HG03565 (cell line): ENCODE results near the gene NCOA1.
"Not testable (repeated sequence)": the region's sequence is repeated elsewhere in the genome, so short reads cannot be mapped to it uniquely, and the experiment has no call there.

Experiments used
- ATAC-seq: cut with Tn5 transposase; IDR thresholded peaks from one replicate; pipeline ENCODE4 v1.9.1; 2021; ENCODE audit warnings: mild to moderate bottlenecking, moderate library complexity; ENCODE audit not compliant: unreplicated experiment

NCOA1 gene

DNA sequence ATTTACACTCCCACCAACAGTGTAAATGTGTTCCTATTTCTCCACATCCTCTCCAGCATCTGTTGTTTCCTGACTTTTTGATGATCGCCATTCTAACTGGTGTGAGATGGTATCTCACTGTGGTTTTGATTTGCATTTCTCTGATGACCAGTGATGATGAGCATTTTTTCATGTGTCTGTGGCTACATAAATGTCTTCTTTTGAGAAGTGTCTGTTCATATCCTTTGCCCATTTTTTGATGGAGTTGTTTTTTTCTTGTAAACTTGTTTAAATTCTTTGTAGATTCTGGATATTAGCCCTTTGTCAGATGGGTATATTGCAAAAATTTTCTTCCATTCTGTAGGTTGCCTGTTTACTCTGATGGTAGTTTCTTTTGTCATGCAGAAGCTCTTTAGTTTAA lies 41.0 kb downstream of the NCOA1 start:
- ATAC-seq: not testable (repeated sequence)

DNA sequence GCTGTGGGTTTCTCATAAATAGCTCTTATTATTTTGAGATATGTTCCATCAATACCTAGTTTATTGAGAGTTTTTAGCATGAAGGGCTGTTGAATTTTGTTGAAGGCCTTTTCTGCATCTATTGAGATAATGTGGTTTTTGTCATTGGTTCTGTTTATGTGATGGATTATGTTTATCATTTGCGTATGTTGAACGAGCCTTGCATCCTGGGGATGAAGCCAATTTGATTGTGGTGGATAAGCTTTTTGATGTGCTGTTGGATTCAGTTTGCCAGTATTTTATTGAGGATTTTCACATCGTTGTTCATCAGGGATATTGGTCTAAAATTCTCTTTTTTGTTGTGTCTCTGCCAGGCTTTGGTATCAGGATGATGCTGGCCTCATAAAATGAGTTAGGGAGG lies 42.5 kb downstream of the NCOA1 start:
- ATAC-seq: not testable (repeated sequence)

- peak; percentile 43 for ATAC-seq
Observed at GRCh38 chr2:24538720-24539119, 47.7 kb downstream of the NCOA1 start.

- no peak for ATAC-seq
Observed at GRCh38 chr2:24539258-24539657, 48.2 kb downstream of the NCOA1 start.

DNA sequence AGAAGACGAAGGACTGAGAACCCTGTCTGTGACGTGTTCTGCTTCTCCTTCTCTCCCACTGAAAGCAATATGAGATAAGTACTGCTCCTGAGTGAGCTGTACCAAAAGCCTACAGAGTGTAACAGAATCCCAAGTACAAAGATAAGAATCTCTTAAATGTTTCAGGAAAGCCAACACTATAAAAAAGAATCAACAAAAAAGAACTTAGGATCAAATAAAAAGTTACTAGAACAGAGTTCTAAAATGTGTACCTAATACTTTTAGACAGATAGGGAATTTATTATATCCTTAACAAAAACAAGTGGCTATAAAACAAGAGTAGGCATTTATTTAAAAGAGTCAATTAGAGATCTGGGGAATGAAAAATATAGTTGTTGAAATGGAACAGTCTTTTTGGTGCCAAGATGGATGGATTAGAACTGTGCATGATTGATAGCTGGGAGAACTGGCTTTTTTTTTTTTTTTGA lies 49.0 kb downstream of the NCOA1 start:
- ATAC-seq: no peak

DNA sequence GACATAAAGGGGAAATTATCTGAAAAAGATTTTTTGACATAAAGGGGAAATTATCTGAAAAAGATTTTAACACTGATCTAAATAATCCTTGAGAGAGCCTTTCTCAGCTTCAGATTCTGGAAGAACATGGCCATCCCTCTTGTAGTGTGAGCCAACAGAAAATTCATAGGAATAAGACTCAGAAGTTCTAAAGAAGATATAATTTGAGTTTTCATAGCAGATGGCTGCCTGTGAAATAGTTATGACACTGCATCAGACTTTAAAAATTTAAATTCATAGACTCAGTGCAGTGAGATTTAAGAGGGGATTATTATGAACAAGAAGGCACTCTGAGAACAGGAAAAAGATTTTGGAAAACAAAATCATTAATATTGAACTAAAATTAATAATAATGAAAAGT lies 50.6 kb downstream of the NCOA1 start:
- ATAC-seq: no peak

DNA sequence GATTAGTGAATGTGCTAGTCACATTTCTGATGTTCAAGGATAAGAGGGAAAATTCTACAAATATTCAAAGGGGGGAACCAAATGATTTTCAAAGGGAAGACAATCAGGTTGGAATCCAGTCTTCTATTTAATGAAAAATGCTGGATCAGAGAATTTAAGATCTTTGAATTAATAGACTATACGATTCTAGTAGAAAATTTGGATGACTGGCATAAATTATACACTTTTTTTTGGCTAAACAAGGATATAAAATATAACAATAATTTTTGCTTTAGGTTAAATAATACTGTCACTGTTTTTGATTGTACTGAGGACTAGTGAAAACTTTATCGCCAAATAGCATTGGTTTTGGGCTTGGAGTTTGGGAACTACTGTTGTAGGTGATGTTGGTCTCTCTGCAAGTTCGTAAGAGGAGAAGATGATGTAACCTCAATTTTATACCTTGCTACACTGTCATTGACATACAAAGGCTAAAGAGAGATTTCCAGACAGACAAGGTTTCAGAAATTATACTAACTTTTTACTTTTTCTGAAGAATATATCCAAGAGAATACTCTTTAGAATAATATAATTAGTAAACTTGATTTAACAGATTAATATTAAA lies 51.3 kb downstream of the NCOA1 start:
- ATAC-seq: no peak

GRCh38 chr2:24543252-24543651 lies 52.2 kb downstream of the NCOA1 start:
- ATAC-seq: no peak

DNA sequence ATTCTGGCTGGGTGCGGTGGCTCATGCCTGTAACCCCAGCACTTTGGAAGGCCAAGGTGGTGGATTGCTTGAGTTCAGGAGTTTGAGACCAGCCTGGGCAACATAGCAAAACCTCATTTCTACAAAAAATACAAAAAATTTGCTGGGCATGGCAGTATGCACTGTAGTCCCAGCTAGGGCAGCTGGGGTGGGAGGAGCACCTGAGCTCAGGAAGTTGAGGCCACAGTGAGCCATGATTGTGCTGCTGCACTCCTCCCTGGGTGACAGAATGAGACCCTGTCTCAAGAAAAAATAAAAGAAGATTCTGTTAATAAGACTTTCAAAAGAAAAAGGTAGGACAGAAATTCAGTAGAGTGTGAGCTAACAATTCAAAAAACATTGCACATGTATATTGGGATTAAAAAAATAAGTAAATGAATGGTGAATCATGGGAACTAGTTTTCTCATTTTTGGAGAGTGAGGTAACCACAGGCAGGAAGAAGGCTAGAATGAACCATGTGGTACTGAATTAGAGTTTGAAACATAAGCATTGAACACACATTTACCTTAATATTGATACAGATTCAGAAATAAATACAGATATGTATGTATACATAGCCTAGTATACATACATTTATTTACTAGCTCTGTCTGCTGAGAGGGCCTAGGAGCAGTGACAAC lies 53.5 kb downstream of the NCOA1 start:
- ATAC-seq: no peak

GRCh38 chr2:24546669-24547068 lies 55.6 kb downstream of the NCOA1 start:
- ATAC-seq: no peak

GRCh38 chr2:24548058-24548457 lies 57.0 kb downstream of the NCOA1 start:
- no peak for ATAC-seq

DNA sequence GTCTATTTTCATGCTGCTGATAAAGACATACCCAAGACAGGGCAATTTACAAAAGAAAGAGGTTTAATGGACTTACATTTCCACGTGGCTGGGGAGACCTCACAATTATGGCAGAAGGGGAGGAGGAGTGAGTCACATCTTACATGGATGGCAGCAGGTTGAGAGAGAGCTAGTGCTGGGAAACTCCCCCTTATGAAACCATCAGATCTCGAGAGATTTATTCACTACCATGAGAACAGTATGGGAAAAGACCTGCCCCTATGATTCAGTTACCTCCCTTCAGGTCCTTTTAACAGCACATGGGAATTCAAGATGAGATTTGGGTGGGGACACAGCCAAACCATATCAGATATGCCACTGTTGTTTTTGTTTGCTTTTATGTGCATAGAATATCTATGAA lies 59.2 kb downstream of the NCOA1 start:
- ATAC-seq: not testable (repeated sequence)

- ATAC-seq: no peak
Observed at GRCh38 chr2:24551016-24551415, 60.0 kb downstream of the NCOA1 start.

DNA sequence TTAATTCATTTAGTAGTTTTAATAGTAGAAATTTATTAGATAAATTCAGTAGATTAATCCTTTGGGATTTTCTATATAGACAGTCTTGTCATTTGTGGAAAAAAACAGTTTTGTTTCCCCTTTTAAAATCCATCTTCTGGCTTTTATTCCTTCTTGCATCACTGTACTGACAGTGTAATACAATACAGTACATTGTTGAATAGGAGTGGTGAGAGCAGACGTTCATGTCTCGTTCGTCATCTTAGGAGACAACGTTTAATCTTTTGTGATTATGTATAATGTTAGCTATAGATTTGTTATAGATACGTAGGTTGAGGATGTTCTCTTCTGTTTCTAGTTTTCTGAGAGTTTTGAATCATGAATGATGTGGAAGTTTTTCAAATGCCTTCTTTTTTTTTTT lies 61.8 kb downstream of the NCOA1 start:
- no peak for ATAC-seq

- ATAC-seq: no peak
Observed at GRCh38 chr2:24558781-24559472, 67.9 kb downstream of the NCOA1 start.

GRCh38 chr2:24559473-24560113 lies 68.5 kb downstream of the NCOA1 start:
- ATAC-seq: no peak

- no peak for ATAC-seq
Observed at GRCh38 chr2:24565537-24565936, 74.5 kb downstream of the NCOA1 start.

GRCh38 chr2:24566209-24566608 lies 75.2 kb downstream of the NCOA1 start:
- ATAC-seq: no peak

- ATAC-seq: no peak
Observed at GRCh38 chr2:24566630-24567029, 75.6 kb downstream of the NCOA1 start.

DNA sequence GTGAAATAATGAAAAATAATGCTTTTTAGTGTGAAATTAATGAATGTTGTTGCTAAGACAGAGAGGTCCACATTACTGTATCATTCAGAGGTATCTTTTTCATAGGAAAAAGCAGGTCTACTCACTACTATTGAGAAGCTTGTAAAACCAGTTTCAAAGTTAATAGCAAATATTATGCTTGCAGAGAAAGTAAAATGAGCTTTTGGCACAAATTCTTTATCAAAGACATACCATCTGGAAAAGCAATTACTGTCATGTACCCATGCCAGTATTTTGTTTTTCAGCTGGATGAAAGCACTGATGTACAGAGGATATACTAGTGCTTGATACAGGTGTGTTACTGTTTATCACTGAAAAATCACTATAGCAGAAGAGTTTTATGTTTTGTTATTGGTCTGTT lies 77.5 kb downstream of the NCOA1 start:
- ATAC-seq: no peak

DNA sequence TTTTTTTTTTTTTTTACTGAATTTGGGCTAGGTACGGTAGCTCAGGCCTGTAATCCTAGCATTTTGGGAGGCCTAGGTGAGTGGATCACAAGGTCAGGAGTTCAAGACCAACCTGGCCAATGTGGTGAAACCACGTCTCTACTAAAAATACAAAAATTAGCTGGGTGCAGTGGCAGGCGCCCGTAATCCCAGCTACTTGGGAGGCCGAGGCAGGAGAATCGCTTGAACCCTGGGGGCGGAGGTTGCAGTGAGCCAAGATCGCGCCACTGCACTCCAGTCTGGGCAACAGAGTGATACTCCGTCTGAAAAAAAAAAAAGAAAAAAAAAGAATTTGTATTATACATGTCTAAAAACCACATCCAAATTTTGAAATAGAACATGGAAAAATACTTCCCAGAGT lies 78.5 kb downstream of the NCOA1 start:
- not testable (repeated sequence) for ATAC-seq

- no peak for ATAC-seq
Observed at GRCh38 chr2:24570225-24570624, 79.2 kb downstream of the NCOA1 start.
